HL-60/S4 (cell line): ENCODE measurements around the gene SPATA3.
"Not testable (repeated sequence)": the region's sequence is repeated elsewhere in the genome, so short reads cannot be mapped to it uniquely, and the experiment has no call there.

Experiments
- in situ Hi-C: fragments of 300-500 bp; cut with MboI; formaldehyde crosslinking; loops from 2 replicates; pipeline ENCODE4 v1.14.3; 2022; ENCODE audit warnings: low sequenced_read_pairs

Gene SPATA3

DNA sequence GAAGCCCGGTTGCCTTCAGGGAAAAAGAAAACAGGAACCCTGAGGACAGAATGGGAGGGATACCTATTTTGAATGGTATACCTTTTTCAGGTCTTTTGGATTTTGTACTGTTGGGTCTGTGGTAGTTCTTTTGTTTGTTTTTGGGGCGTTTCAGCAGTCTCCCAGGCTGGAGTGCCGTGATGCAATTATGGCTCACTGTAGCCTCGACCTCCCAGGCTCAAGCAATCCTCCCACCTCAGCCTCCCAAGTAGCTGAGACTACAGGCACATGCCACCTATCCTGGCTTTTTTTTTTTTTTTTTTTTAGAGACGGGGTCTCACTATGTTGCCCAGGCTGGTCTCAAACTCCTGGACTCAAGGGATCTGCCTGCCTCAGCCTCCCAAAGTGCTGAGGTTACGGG, 27.6 kb upstream of the SPATA3 start:
- in situ Hi-C loops, result not testable (repeated sequence)

DNA sequence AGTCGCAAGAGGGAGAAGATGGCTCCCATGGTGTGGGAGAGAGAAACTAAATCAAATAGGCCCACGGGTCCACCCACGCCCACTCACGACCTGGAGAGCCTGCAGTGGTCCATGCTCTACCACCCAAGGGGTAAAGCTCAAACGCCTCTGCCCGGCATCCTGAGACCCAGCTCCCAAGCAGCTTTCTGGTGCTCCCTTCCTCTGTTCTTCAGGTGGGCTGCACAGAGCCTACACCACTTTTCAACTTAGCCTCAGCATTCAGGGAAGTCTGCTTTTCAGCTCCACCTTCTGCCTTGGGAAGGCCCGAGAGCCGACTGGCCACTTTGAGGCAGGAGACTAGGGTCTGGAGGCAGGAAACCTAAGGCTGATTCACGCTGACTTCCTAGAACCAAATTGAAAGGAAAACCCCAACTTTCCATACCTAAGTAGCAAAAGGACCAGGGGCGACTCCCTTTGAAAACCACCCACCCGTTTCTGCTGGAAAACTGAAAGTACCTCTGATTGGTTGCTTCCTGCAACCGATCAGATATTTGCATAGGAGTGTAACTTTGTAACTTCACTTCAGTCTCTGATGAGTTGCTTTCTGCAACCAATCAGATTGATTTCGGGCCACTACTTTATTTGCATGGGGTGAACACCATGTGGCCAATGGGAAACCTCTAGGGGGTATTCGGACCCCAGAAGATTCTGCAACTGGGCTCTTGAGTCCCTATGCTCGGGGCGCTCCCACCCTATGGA, 26.8 kb upstream of the SPATA3 start:
- in situ Hi-C loops, result no loop called here

DNA sequence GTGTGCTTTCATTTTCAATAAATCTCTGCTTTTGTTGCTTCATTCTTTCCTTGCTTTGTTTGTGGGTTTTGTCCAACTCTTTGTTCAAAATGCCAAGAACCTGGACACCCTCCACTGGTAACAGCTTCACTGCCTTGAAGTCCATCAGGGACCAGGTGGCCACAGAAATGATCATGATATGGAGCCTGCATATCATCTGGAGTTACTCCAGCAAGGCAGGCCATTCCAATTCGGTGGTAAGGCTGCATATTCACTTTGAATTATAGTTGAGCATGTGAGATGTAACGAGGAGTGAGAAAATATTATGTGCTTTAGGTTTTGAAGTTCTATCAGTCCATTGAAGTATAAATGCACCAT, 26.3 kb upstream of the SPATA3 start:
- in situ Hi-C loops, result no loop called here

GRCh38 chr2:230972046-230972445, 23.9 kb upstream of the SPATA3 start:
- in situ Hi-C loops, result no loop called here

GRCh38 chr2:230974096-230974913, 21.6 kb upstream of the SPATA3 start:
- in situ Hi-C loops, result no loop called here

GRCh38 chr2:230975927-230976326, 20.0 kb upstream of the SPATA3 start:
- in situ Hi-C loops, result no loop called here

- in situ Hi-C loops, result no loop called here
Measured at GRCh38 chr2:230976671-230977171, 19.2 kb upstream of the SPATA3 start.

- in situ Hi-C loops, result no loop called here
Measured at GRCh38 chr2:230980468-230980867, 15.5 kb upstream of the SPATA3 start.

DNA sequence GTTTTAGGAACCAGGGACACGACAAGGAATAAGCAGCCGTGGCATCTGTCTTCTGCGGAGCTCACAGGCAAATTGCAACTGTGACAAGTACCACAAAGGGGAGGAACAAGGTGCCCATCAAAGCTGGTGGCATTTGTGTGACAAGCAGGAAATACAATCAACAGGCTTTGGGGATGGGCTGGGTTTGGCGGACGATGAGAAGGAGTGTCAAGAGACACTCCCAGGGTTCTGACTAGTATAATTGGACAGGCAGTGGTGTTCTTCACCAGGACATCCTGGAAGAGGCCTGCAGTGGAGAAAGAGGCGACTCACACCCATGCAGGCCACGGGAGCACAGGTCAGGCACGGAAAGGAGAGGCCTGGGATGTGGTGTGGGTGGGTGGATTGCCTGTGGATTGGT, 14.2 kb upstream of the SPATA3 start:
- in situ Hi-C loops, result no loop called here

- in situ Hi-C loops, result no loop called here
Measured at GRCh38 chr2:230982126-230982525, 13.8 kb upstream of the SPATA3 start.

- in situ Hi-C loops, result no loop called here
Measured at GRCh38 chr2:230982528-230982927, 13.4 kb upstream of the SPATA3 start.

- in situ Hi-C loops, result no loop called here
Measured at GRCh38 chr2:230983566-230983965, 12.4 kb upstream of the SPATA3 start.

GRCh38 chr2:230984393-230985220, 11.3 kb upstream of the SPATA3 start:
- in situ Hi-C loops, result loop anchor here (5.0 kb wide), 1 partner anchor 162 kb away; no protein-coding TSS in a partner anchor

DNA sequence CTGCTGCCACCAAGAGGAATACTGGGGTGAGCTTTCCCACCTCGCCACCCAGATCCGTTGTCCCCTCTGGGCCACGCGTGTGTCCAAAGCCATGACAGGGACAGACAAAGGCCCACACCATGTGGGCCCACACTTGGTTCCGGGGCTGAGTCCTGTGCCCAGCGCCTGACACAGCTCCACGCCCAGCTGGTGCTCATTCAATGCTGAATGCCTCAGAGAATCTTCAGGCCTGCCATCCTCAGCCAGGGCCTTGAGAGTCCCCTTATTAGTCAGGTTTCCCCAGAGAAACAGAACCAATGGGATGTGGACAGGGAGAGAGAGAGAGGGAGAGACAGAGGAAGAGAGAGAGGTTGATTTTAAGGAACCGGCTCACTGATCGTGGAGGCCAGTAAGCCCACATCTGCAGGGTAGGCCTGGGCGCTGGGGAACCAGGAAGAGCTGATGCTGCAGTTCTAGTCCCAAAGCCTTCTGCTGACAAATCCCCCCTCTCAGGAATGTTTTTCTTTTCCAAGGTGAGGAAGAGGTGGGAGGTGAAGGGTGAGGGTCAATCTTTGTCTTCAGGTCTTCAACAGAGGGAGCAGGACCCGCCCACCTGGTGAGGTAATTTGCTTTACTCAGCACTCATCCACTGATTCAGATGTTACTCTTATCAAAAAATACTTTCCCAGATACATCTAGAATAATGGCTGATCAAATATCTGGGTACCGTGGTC, 10.2 kb upstream of the SPATA3 start:
- in situ Hi-C loops, result loop anchor here (5.0 kb wide), 1 partner anchor 163 kb away; no protein-coding TSS in a partner anchor

- in situ Hi-C loops, result loop anchor here (5.0 kb wide), 1 partner anchor 164 kb away; no protein-coding TSS in a partner anchor
Measured at GRCh38 chr2:230986520-230987136, 9.3 kb upstream of the SPATA3 start.

- in situ Hi-C loops, result loop anchor here (5.0 kb wide), 1 partner anchor 165 kb away; no protein-coding TSS in a partner anchor
Measured at GRCh38 chr2:230987137-230988020, 8.5 kb upstream of the SPATA3 start.

GRCh38 chr2:230989731-230990130, 6.2 kb upstream of the SPATA3 start:
- in situ Hi-C loops, result loop anchor here (5.0 kb wide), 1 partner anchor 167 kb away; no protein-coding TSS in a partner anchor

DNA sequence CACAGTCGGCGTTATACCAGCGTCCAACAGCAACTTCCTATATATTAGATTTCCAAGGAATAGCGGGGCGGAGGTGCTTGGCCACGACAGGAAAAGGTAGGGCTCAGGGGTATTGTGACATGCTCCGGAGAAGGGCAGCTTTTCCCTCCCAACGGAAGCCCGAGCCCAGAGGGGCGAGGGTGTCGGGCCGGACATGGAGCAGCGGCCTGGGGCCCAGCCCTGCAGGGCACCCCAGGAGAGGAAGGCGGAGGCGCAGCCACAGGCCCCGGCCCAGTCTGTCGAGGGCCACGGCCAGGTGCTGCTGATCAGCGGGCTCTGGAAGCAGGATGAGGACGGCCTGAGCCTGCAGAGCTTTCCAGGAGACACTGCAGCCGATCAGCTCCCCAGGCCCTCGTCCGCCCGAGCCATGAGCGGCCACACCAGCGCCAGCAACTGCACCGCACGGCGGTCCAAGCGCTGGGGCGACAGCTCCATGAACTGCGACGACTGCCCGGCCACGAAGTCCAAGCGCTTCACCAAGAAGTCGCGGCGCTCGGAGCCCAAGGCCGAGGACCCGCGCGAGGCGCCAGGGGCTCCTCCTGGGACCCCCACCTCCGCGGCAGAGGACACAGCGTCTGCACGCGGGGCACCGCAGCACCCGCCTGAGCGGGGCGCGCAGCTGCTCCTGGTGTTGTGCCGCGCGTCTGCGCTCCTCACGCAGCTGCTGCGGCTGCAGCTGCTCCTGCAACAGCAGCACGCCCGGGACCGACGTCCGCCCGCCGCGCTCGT, 5.6 kb upstream of the SPATA3 start:
- in situ Hi-C loops, result no loop called here
